Measurements from ENCODE around the gene CERCAM. TPM values are rescaled to one million over a fixed set of nuclear protein-coding genes. Genes with fewer than 3 reads are reported as not detected.

The CERCAM gene
- total and polyA plus RNA-seq, 2 of the 13 experiments (the other 11 are each of a cell fraction or from before 2014, with no cell fraction given): 9.0 to 17.1 TPM

DNA sequence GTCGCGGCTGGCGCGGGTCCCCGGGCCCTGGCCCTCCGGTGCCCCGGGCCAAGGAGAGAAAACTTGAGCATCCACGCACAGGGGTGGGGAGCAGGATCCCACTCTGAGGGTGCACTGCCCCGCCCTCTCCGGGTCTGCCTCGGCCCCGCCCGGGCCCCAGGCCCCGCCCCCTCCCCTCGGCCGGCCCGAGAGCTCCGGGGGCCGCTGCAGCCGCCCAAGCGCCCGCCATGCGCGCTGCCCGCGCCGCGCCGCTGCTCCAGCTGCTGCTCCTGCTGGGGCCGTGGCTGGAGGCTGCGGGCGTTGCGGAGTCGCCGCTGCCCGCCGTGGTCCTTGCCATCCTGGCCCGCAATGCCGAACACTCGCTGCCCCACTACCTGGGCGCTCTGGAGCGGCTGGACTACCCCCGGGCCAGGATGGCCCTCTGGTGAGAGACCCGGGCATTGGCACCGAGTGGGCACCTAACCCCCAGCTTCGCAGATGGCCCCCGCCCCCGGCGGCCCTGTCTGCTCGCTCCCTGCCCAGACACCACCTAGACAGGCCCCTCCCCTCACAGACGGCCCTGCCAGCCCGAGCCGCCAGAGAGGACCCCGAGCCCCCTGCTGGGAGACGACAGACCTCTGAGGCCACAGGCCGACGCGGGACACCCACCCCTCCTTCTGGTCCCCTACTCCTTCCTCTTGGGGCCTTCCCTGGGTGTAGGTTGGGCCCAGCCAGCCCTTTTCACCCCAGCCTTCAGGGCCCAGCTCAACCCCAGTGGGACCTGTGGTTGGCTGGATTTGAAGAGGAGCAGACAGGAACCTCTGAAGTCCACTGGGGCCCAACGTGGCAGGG lies at the start of gene CERCAM (continued):
- TF ChIP-seq, protein P1, sequence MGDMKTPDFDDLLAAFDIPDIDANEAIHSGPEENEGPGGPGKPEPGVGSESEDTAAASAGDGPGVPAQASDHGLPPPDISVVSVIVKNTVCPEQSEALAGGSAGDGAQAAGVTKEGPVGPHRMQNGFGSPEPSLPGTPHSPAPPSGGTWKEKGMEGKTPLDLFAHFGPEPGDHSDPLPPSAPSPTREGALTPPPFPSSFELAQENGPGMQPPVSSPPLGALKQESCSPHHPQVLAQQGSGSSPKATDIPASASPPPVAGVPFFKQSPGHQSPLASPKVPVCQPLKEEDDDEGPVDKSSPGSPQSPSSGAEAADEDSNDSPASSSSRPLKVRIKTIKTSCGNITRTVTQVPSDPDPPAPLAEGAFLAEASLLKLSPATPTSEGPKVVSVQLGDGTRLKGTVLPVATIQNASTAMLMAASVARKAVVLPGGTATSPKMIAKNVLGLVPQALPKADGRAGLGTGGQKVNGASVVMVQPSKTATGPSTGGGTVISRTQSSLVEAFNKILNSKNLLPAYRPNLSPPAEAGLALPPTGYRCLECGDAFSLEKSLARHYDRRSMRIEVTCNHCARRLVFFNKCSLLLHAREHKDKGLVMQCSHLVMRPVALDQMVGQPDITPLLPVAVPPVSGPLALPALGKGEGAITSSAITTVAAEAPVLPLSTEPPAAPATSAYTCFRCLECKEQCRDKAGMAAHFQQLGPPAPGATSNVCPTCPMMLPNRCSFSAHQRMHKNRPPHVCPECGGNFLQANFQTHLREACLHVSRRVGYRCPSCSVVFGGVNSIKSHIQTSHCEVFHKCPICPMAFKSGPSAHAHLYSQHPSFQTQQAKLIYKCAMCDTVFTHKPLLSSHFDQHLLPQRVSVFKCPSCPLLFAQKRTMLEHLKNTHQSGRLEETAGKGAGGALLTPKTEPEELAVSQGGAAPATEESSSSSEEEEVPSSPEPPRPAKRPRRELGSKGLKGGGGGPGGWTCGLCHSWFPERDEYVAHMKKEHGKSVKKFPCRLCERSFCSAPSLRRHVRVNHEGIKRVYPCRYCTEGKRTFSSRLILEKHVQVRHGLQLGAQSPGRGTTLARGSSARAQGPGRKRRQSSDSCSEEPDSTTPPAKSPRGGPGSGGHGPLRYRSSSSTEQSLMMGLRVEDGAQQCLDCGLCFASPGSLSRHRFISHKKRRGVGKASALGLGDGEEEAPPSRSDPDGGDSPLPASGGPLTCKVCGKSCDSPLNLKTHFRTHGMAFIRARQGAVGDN (CRISPR knock-in tag; IDR thresholded peaks at IDR 0.05): peak; percentile 58
- no peak for TF ChIP-seq ZNF546 (CRISPR knock-in tag; conservative IDR thresholded peaks at IDR 0.05)
- TF ChIP-seq RAD51 (IDR thresholded peaks at IDR 0.05; ENCODE audit: borderline replicate concordance): no peak
- TF ChIP-seq ZNF253 (CRISPR knock-in tag; IDR thresholded peaks at IDR 0.05; ENCODE audit: borderline replicate concordance): no peak
- TF ChIP-seq ZBTB7A (CRISPR knock-in tag; IDR thresholded peaks at IDR 0.05): peak; percentile 54; the same call in 1 of the 2 replicates
- TF ChIP-seq MED1 (CRISPR knock-in tag; IDR thresholded peaks at IDR 0.05): no peak
- TF ChIP-seq ZNF3 (CRISPR knock-in tag; IDR thresholded peaks at IDR 0.05): no peak
- TF ChIP-seq ZNF737 (CRISPR knock-in tag; IDR thresholded peaks at IDR 0.05; ENCODE audit: borderline replicate concordance): no peak
- TF ChIP-seq NBN (conservative IDR thresholded peaks at IDR 0.05): no peak
- TF ChIP-seq HHEX (CRISPR knock-in tag; IDR thresholded peaks at IDR 0.05): no peak
- no peak for TF ChIP-seq MAF1 (CRISPR knock-in tag; IDR thresholded peaks at IDR 0.05; ENCODE audit: borderline replicate concordance)
- no peak for TF ChIP-seq NR1H2 (CRISPR knock-in tag; IDR thresholded peaks at IDR 0.05; ENCODE audit: borderline replicate concordance, low read depth)
- TF ChIP-seq ZNF615 (CRISPR knock-in tag; IDR thresholded peaks at IDR 0.05; ENCODE audit: borderline replicate concordance): no peak
- TF ChIP-seq ZNF101 (CRISPR knock-in tag; IDR thresholded peaks at IDR 0.05; ENCODE audit: borderline replicate concordance, low read depth): no peak
- TF ChIP-seq RFX3 (CRISPR knock-in tag; IDR thresholded peaks at IDR 0.05): no peak
- TF ChIP-seq MXI1 (IDR thresholded peaks at IDR 0.05; ENCODE audit: borderline replicate concordance, low read depth, low read length): no peak
- TF ChIP-seq, protein P2, sequence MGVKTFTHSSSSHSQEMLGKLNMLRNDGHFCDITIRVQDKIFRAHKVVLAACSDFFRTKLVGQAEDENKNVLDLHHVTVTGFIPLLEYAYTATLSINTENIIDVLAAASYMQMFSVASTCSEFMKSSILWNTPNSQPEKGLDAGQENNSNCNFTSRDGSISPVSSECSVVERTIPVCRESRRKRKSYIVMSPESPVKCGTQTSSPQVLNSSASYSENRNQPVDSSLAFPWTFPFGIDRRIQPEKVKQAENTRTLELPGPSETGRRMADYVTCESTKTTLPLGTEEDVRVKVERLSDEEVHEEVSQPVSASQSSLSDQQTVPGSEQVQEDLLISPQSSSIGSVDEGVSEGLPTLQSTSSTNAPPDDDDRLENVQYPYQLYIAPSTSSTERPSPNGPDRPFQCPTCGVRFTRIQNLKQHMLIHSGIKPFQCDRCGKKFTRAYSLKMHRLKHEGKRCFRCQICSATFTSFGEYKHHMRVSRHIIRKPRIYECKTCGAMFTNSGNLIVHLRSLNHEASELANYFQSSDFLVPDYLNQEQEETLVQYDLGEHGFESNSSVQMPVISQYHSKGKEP (CRISPR knock-in tag; IDR thresholded peaks at IDR 0.05): no peak
- TF ChIP-seq, protein P3, sequence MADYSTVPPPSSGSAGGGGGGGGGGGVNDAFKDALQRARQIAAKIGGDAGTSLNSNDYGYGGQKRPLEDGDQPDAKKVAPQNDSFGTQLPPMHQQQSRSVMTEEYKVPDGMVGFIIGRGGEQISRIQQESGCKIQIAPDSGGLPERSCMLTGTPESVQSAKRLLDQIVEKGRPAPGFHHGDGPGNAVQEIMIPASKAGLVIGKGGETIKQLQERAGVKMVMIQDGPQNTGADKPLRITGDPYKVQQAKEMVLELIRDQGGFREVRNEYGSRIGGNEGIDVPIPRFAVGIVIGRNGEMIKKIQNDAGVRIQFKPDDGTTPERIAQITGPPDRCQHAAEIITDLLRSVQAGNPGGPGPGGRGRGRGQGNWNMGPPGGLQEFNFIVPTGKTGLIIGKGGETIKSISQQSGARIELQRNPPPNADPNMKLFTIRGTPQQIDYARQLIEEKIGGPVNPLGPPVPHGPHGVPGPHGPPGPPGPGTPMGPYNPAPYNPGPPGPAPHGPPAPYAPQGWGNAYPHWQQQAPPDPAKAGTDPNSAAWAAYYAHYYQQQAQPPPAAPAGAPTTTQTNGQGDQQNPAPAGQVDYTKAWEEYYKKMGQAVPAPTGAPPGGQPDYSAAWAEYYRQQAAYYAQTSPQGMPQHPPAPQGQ (CRISPR knock-in tag; IDR thresholded peaks at IDR 0.05; ENCODE audit: borderline replicate concordance): no peak
- TF ChIP-seq ESRRA (CRISPR knock-in tag; IDR thresholded peaks at IDR 0.05; ENCODE audit: low read depth): no peak
- TF ChIP-seq ZNF337 (CRISPR knock-in tag; IDR thresholded peaks at IDR 0.05; ENCODE audit: borderline replicate concordance, low read depth): no peak
- TF ChIP-seq HES4 (CRISPR knock-in tag; IDR thresholded peaks at IDR 0.05; ENCODE audit: borderline replicate concordance): no peak

All from HepG2 (cell line).